GM19238 (cell line): Measurements from ENCODE around the gene DIDO1.
"Not testable (repeated sequence)": the region's sequence is repeated elsewhere in the genome, so short reads cannot be mapped to it uniquely, and the experiment has no call there.

Experiments used
- DNase-seq: peaks from one replicate; pipeline ENCODE4 v3.0.0; 2011; ENCODE audit warnings: low spot score; ENCODE audit not compliant: insufficient read length

DIDO1 gene

DNA sequence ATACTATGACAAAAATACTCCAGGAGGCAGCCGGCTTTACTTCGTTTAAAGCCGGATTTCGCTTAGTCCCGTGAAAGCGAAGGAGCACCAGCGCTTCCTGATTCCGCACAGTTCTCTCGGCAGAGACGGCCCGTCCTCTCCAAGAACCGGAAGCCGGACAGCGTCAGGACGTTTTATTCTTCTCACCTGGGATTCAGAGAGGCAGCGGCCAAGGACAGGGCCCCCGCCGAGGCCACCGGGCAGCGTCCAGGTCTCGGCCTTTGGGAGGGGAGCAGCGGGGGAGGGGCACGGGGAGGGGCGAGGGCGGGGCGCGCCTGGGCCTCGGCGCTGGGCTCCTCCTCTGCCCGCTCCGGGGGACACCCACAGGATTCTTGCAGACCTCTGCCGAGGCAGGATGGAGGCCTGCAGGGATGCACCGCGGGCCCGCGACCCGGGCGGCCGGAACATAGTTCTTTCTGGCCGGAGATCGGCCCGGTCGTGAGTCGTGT is 2.8 kb upstream of the DIDO1 start:
- peak; percentile 84 for DNase-seq

DNA sequence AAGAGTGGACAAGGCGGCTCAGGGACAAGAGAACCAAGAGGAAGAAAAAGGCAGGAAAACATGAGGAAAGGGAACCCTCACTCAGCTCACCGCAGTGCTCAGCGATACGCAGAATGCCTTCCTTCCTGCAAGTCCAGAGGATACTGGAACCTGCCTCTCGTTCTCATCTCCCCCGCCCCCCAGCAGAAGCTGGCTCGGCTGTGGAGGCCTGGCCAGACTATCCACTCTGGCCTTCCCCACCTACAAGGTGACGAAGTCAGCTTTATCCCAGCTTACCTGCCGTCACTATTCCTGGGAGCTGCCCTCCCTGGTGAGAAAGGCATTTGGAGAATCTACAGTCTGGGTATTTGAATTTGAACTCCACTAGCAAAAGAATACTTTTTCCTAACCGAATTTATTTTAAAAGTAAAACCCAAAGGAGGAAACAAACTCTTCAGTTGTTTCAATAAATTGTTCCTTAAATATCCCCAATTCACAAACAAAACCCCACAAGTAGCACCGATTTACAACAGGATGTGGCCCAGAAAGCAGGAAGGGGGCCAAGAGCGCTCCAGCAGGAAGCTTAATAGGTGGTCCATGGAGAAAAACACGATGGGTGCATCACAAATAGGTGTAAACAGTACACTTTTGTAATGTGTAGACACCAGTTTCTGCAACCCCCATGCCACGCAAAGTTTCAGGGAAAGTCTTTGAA is 2.1 kb upstream of the DIDO1 start:
- DNase-seq, result no peak

DNA sequence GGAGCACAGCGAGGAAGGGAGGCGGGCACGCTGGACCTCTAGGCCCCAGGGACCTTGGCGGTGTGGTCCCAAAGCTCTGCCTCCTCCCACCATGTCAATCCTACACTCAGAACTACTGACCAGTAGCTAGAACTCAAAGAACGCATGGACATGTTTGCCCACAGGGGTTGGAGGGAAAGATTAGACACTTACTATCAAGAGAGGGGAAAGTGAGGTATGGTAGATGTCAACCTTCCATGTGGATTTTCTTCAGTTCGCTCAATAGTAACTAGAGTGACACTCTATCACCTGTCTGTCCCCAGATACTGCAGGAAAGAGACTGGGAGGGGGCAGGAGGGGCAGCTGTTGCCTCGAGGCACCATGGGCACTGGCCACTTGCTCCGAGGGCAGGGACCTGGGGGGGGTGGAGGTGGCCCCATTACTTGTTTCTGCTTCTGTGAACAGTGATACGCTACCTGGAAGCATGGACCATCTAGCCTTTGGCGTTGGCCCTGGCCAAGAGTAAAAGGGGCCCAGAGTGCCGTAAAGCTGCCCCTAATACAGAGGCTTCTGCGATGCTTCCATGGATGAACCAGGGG is 912 bp upstream of the DIDO1 start:
- no peak for DNase-seq

DNA sequence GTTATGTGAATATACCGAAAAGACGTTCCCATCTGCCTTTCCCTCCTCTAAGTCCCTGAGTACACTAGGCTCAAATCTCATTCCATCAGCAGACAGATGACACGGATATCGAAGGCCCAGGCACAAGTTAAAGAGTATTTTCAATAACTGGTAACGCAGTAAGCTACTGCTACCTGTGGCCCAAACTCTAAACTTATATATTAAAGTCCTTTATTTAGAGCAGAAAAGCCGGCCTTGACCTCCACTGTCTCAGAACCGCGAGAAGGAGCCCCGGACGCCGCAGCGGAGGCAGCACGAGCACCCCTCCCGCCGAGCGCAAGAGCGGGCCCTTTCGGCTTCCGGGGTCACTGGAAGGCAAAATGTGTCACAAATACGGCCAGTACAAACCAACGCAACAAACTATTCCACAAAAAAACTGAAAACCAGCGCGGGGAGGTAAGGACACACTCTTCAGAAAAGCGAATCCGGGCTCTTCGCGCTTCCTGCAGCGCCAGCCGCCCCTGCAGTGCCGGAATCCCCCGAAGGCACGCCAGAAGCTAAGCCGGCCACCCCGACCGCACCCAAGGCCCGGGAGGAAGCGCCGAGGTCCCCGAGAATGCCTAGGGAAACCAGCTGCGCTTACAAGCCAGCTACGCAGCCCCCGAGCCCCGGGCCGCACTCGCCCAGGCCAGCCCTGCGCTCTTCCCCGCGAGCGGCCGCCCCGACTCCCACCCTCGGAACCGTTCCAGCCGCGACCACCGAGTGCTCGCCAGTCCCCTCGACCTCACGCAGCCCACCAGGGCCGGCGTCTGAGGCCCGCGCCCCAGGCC is 681 bp downstream of the DIDO1 start:
- peak; percentile 35 for DNase-seq

DNA sequence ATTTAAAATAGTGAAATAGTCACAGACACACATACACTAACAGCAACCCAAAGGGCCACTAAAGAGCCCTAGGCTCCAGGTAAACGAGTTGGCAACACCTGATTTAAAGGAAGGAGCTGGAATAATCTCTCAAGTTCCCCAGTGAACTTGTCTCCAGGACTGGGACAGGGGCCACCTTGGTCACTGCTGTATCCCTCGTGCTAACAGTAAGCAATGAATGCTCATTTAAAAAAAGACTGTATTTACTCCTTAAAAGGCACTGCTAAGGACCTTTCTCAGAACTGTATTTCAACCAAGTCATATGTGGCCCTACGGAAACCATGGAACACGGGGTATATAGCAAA is 1.3 kb downstream of the DIDO1 start:
- no peak for DNase-seq

DNA sequence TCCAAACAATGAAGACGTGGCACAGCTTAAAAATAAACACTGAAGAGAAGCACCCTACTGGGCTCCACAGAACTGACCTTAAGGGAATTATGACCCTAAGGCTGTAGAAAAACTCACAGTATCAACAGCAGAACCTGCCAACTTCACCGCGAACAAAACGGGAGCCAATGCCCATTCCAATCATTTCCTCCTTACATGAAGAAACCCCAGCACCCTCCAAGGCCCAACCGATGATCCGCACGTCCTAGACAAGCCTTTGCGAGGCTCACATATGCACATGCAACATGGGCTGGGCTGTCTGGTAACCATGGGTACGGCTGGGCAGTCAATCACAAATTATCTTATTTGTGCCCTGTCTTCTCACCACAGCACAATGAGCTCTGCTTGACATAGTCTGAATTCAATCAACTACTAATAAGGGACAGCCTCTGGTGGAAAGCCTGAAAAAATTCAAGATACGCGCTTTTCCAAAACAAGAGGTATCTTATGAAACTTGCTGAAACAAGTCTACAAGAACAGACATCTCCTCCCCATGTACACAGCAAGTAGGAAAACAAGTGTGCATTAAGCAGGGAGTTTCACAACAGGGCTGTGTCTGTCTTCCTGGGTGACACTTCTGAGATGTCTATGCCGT is 1.7 kb downstream of the DIDO1 start:
- DNase-seq, result no peak

DNA sequence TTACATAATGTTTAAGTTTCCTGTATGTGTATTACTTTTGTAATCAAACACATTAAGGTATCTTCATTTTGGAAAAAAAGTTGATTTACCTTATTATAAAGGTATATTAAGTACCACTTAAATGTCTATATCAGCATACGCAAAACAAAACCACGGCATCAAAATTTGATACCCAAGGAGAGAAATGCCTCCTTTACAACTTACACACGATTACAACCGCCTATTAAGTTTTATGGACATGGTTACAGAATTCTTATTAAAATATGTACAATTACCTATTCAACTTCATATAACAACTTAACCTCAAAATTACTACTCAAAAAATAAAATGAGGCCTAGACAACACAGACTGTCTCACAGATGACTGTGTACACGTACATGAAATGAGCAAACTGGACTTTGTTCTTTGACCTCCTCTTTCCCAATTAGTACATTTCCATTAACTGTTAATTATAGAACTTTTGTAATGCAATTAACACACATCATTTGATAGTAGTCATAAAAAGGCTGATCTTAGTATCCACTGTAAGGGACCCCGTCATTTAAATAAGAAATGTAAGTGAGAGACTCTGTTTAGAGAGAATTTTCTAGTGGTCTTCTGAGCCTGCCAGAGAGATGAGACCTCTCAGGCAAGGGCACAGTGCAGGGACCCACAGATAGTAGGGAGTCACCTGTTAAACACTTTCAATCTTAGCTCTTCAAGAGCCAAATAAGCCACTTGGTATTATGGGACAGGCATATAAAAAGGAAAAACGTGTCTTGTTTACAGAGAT is 2.5 kb downstream of the DIDO1 start:
- DNase-seq, result no peak

DNA sequence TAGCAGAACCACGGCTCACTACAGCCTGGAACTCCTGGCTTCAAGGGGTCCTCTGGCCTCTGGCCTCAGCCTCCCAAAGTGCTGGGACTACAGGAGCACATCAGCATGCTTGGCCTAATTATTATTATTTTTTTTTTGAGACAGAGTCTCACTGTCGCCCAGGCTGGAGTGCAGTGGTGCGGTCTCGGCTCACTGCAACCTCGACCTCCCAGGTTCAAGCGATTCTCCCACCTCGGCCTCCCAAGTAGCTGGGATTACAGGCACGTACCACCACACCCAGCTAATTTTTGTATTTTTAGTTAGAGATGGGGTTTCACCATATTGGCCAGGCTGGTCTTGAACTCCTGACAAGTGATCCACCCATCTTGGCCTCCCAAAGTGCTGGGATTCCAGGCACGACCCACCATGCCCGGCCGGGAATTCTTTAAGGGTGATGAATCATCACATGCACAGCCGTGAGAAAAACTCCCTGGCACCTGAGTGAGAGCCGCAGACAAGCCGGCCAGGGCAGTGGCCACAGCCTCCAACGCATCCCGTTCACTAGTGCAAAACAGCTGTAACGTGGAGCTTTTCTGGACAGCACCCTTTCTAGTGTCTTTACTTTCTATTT is 3.1 kb downstream of the DIDO1 start:
- DNase-seq, result not testable (repeated sequence)

DNA sequence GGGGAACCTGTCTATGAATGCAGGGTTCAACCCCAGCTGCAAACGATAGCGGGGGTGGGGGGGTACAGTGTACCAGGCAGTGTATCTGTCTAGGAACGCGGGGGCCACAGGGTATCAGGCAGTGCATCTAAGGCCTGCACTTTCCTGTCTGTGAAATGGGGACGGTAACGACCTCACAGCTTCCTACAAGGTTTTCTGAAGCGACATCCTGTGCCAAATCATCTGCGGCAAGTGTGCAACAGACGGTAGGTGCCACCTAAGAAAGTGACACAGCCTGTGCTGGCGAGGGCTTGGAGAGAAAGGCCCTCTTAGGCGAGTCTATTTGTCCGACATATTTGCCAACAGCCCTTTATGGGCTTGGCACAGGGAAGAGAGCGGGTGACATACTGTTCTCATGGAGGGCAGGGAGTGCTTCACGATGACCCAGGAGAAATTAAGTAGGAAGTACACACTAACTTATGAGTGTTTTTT is 3.8 kb downstream of the DIDO1 start:
- DNase-seq, result no peak

DNA sequence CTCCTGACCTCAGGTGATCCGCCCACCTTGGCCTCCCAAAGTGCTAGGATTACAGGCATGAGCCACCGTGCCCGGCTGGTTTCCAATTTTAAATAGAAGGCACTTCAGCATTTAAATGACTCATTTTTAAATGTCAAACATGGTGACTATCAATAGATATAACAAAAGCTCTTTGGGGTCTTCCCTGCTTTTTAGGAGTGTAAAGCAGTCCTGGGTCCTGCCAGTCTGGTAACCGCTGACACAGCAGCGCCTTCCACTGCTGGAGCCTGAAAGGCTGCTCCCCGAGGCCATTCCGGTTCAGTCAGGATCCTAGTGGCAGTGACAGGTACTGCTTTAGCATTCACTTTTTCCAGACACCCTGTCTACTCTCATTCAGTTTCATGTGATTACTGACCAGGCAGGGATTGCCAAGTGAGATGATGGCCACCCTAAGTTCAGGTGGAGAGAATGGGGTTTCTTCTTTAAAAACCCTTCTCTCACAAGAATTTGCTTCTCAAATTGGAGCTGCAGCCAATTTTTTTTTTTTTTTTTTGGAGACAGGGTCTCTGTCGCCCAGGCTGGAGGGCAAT is 5.1 kb downstream of the DIDO1 start:
- DNase-seq, result no peak

DNA sequence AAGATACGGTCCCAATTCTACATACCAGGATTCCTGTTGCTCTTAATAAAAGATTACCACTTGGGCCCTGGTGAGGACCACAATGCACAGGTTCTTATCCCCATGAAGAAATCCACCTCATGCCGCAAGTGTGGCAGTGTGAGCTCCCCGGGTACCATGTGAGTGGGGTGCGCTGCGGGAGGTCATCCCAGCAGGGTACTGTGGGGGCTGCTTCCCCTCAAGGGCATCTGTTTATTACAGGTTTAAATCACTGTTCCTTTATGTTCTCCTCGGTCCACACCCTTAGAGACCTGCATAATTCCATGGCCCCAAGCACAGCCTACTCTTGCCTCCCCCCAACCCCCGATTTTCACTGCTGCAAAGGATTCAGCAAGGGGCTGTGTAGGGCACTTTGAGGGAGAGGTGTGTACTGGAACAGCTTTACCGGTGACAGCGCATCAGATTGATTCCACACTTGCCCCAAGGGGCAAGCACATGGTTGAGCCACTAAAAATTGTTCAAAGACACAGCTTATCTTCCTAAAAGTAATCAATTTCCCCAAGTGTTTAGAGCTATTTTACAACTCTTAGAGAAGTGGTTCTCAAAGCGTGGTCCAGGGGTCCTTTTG is 6.2 kb downstream of the DIDO1 start:
- no peak for DNase-seq

DNA sequence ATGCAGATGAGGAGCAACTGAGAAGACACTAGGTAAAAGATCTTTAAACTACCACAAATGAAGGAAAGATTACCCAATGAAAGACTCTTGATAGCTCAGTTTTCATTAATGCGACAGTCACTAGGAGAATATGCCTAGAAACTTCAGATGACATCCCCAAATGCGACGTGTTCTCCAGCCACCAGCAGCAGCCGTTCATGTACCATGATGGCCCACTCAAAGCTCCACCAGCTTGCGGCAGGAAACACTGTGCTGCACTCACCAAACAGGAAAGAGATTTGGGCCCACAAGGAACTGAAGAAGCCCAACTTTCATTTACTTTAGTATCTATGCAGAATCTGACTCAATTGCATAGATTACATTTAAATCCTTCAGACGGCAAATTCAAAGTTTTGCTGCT is 7.5 kb downstream of the DIDO1 start:
- no peak for DNase-seq

DNA sequence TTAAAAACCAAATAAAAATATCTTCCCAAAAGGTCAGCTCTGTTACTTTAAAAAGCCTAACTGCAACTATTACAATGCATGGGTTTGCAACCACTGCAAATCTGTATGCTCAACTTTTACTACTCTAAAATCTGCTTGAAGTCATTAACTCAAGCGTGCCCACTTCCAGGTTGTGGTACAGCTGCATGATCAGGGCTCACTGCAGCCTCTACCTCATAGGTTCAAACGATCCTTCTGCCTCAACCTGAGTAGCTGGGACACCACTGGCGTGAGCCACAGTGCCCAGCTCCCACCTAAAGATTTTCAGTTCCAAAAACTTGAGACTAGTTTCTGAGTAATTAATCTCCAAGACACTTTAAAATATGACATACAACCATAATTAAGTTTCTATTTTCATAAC is 8.2 kb downstream of the DIDO1 start:
- no peak for DNase-seq

DNA sequence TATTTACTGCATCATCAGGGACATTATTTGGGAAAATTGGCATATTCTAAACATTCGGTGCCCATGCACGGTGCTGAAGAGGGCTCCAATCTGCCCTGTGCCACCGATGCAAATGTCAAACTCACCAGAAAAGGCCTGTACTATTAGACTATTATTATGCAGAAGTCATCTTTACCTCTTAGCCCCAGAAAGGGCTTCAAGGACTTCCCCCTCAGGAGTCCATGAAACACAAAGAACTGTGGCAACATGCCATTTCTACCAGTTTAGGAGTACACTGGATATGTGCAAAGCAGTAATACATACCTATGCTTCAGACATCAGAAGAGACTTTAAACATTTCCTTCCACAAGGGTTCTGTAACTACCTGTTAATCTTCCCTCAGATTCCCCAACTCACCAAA is 8.6 kb downstream of the DIDO1 start:
- no peak for DNase-seq

DNA sequence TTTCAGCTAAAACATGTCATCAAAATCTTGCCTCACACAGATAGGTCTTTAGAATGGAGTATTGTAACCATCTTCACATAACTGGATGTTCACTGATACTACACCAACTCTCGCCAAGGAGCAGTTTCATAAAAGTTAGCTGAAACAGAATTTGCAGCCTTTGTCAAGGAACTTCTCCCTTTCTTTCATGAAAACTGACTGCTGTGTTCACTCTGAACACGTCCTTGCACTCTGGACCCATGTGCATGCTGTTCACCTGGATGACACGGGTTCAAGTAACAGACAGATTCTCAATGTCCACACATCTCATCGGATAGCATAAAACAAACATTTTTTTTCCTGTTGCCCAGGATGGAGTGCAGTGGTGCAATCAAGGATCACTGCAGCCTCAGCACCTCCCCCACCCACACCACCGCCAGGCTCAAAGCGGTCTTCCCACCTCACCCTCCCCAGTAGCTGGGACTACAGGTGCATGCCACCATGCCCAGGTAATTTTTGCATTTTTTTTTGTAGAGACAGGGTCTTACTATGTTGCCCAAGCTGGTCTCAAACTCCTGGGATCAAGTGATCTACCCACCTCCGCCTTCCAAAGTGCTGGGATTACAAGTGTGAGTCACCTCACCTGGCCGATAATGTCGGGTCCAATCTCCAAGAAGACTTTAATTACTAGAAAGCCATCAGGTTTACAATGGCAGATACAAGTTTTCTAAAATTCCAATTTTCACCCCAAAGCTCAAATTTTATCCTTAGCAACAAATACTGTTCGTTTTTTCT is 9.4 kb downstream of the DIDO1 start:
- no peak for DNase-seq

DNA sequence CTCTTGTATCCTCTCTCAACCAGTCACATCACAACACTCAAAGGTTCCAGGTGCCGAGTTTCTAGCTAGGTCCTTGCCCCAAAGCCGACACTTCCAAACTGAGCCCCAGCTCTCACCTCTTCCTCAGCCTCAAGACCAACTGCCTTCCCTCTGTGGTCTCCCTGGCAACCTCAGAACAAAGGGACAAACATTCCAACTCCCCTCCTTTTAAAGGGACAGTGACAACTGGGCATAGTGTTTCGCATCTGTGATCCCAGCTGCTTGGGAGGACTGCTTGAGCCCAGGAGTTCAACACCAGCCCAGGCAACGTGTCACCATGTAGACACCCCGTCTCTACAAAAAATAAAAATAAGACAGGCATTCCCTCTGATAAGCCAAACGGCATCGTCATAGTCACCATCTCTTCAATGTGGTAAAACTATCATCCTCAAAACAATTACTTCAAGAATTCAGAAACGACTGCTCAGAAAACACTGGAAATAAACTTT is 11.3 kb downstream of the DIDO1 start:
- DNase-seq, result no peak

DNA sequence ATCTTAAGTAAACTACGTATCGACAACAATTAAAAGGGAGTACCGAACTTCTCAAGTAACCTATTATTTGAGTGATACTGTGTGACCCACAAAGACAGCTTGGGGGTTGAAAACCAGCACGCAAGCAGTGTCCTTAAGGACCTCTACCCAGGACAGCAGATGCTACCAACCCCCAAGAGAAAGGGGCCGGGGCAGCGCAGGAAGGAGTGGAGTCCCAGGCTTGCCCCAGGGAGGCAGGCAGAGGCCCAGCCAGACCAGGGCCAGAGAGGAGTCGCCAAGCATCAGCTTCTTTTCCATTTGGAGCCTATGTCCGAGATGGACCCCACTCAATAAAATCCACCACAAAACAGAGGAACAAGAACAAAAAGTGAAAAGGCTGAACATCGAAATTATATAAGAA is 11.9 kb downstream of the DIDO1 start:
- DNase-seq, result no peak

DNA sequence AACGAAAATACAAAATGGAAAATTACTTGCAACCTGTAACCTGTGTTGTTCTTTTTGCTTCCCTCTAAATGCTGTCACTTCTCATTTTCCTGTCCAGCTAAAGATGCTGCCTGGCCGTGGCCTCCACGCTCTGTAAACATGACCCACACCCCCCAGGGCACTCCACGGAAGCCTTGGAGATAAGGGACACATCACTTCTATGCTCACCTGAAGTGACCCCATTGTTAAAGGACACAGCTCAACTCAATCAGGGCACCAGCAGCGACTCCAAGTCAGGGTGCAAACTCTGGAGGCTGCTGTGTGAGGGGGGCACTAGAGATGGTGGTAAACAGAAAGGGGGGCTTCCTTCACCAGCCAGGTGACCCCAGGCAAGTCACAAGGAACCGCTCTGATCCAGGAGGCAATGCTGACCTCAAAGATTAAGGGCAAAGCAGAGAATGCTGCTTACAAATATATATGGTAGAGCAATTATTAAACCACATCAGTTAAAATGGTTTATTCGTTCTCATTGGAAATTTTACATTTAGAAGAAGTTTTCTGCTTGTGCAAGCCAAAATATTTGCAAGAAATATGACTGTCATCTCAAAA is 13.2 kb downstream of the DIDO1 start:
- DNase-seq, result no peak
